Stomach smooth muscle (tissue), 2 donors: ENCODE results near the gene USP12.

Source experiments
- H3K27ac ChIP-seq: one replicate; pipeline ENCODE4 v1.7.0; 2013; ENCODE audit warnings: mild to moderate bottlenecking, low read length, inconsistent platforms
- H3K27me3 ChIP-seq, 2 donors: one replicate each; pipeline ENCODE4 v1.7.0; 2013; ENCODE audit warnings: low read length in 2 of 2; ENCODE audit not compliant: insufficient read depth in 2 of 2, control insufficient read depth in 1 of 2
- H3K36me3 ChIP-seq, 2 donors: one replicate each; pipeline ENCODE4 v1.7.0; 2013; ENCODE audit warnings: low read length in 2 of 2; ENCODE audit not compliant: control insufficient read depth in 2 of 2, insufficient read depth in 2 of 2
- H3K4me1 ChIP-seq: one replicate; pipeline ENCODE4 v1.7.0; 2013; ENCODE audit warnings: low read length; ENCODE audit not compliant: control insufficient read depth, insufficient read depth
- H3K4me3 ChIP-seq, 2 donors: one replicate each; pipeline ENCODE4 v1.7.0; 2013; ENCODE audit warnings: low read length in 2 of 2
- H3K9ac ChIP-seq, 2 donors: one replicate each; pipeline ENCODE4 v1.7.0; 2013; ENCODE audit warnings: low read length in 2 of 2, mild to moderate bottlenecking in 1 of 2
- H3K9me3 ChIP-seq, 2 donors: one replicate each; pipeline ENCODE4 v1.7.0; 2013; ENCODE audit warnings: low read length in 2 of 2; ENCODE audit not compliant: control insufficient read depth in 2 of 2
- donor health status: healthy.
- donor health status: Pancreatic carcinoma.

The USP12 gene

DNA sequence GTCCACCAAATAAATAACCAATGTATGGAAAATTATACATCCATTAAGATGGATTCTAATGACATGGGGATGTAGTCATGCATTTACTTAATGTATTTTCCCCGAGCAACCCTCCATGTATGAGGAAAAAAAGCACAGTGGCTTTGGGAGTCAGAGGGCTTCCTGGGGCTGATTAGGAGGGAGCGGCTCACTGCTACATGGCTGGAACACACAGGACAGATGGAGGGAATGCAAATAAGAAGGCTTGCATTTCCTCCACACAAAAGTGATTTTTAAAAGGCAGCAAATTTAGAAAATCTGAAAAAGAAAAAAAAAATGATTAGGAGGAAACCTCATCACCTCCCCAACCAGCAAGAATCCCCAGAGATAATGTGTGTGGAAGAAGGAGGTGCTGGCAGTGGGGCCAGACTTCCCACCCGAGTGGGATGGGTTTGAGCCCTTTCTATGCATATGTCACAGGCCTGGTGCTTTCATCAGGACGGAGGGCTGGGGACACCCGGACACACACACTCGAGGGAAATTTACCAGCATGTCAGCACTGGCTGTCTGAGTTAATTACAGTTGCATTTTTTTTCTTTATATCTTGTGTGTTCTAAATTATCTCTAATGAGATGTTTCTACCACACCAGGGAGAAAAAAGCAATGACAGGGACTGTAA is 118.9 kb downstream of the USP12 start:
- Histone ChIP-seq H3K9me3 (no peaks in the 10 kb centered on the region), H3K4me3 (no peak overlapping the region), H3K27ac (no peak overlapping the region), H3K27me3 (no peaks in the 10 kb centered on the region), H3K36me3 (peaks cover 0 to 3% of the 10 kb centered on the region in 2 donors), H3K4me1 (peaks cover 9% of the 10 kb centered on the region), H3K9ac (no peak overlapping the region)

GRCh38 chr13:27047081-27047480 is 124.5 kb downstream of the USP12 start:
- H3K27ac ChIP-seq = no peak overlapping the region
- no peak overlapping the region for H3K4me3 ChIP-seq
- no peaks in the 10 kb centered on the region for H3K27me3 ChIP-seq

DNA sequence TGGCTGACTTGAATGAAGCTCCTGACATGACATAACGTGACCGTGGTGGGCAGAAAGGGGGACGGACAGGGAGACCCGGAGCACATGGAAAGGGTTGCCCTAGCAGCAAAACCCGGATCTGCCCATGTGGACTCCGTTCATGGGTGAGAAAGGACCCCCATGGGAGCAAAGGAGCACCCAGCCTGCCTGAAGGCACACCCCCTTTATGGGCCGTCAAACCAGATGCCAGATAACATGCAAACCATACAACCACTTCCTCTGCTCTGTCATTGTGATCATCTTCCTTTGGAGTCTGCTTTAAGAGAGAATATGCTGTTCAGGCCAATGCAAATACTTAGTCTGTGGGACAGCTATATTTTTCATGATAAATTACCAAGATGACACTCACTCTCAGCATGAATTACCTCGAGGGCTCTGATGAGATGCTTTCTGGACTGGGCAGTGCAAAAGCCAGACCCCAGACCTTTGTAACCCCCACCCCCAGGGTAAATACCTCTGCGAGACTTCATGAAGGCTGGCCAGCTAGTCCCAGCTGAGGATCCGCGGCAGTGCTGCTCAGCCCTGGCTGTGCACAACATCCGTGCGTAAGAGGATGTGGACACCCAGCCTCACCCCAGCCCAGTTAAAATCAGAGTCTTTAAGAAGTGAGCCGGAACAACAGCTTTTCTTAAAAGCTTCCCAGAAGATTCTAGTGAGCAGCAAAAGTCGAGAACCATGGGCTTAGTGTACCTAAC is 126.6 kb downstream of the USP12 start:
- peaks cover 21% of the 10 kb centered on the region for H3K4me1 ChIP-seq
- H3K9ac ChIP-seq = no peak overlapping the region
- no peaks in the 10 kb centered on the region for H3K9me3 ChIP-seq
- H3K27ac ChIP-seq = no peak overlapping the region
- H3K4me3 ChIP-seq = no peak overlapping the region
- H3K27me3 ChIP-seq = no peaks in the 10 kb centered on the region
- H3K36me3 ChIP-seq = no peaks in the 10 kb centered on the region

More at GRCh38 chr13:27047081-27047480, 124.5 kb downstream of the USP12 start:
- H3K9me3 ChIP-seq = no peaks in the 10 kb centered on the region
- no peak overlapping the region for H3K9ac ChIP-seq
- peaks cover 0 to 3% of the 10 kb centered on the region in 2 donors for H3K36me3 ChIP-seq
- peaks cover 6% of the 10 kb centered on the region for H3K4me1 ChIP-seq

GRCh38 chr13:27043013-27043412 is 128.6 kb downstream of the USP12 start:
- no peak overlapping the region for H3K27ac ChIP-seq
- no peaks in the 10 kb centered on the region for H3K36me3 ChIP-seq
- H3K9ac ChIP-seq = no peak overlapping the region
- H3K9me3 ChIP-seq = no peaks in the 10 kb centered on the region
- H3K27me3 ChIP-seq = no peaks in the 10 kb centered on the region
- H3K4me3 ChIP-seq = no peak overlapping the region
- H3K4me1 ChIP-seq = peaks cover 36% of the 10 kb centered on the region

DNA sequence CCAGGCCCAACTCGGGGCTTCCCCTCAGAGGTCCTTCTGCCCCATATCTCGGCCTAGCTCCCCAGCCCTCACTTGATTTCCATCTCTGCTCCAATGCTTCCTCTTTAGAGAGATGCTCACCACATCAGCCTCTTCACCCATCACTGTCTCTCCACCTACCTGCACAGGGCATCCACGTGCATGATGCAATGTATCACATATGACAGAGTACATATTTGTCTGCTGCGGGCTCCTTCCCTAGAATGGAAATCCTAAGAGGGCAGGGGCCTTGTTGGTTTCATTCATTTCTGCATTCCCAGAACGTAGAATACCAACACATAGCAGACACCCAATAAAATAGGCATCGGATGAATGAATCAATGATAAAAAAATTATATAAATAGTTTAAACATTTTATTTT is 130.3 kb downstream of the USP12 start:
- Histone ChIP-seq H3K4me1 (peaks cover 53% of the 10 kb centered on the region), H3K4me3 (no peak overlapping the region), H3K9ac (no peak overlapping the region), H3K36me3 (no peaks in the 10 kb centered on the region), H3K27ac (peak overlapping the region; percentile 96), H3K27me3 (no peaks in the 10 kb centered on the region), H3K9me3 (no peaks in the 10 kb centered on the region)

DNA sequence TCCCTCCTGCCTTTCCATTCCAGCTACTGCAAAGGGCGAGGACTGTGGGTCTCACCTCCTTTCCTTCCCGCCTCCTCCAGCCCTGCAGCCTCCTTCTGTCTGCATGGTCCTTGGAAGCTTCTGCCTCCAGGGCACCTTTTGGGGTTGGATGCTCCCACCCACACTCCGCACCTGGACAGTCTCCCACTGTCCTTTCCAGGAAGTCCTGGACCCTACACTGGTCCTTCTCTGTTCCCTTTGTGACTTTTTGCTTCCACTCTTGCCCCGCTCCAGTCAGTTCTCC is 130.8 kb downstream of the USP12 start:
- peak overlapping the region; percentile 96 for H3K27ac ChIP-seq

DNA sequence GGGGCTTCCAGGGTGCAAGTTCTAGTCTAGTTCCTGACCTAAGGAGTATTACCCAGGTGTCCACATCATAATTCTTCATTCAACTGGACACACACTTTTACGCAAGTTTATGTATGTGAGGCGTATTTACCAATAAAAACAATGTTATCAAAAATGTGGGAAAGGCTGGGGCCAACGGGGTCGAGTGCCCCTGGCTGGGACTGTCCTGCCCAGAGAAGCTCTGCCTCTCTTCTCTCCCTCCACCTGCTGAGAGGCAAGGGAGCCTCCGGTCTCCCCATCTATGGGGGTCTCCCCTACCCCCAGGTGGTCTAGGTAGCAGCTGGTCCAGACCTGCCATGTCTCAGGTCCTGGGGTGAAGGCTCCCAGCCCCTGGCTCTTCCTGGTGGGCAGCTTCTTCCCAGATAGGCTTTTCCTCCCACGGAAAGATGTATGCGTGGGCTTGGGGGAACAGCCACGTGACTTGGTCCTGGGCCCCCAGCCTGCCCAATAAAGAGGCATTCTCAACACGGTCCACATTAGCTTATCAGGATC is 132.4 kb downstream of the USP12 start:
- Histone ChIP-seq H3K27me3 (no peaks in the 10 kb centered on the region), H3K4me1 (peaks cover 60% of the 10 kb centered on the region), H3K36me3 (no peaks in the 10 kb centered on the region), H3K9me3 (no peaks in the 10 kb centered on the region), H3K9ac (peak overlapping the region; percentile 63 to 66), H3K4me3 (no peak overlapping the region), H3K27ac (peak overlapping the region; percentile 96)

More for the DNA sequence above, 130.8 kb downstream of the USP12 start:
- no peaks in the 10 kb centered on the region for H3K36me3 ChIP-seq
- no peak overlapping the region for H3K4me3 ChIP-seq
- peaks cover 59% of the 10 kb centered on the region for H3K4me1 ChIP-seq
- no peaks in the 10 kb centered on the region for H3K27me3 ChIP-seq
- no peaks in the 10 kb centered on the region for H3K9me3 ChIP-seq
- H3K9ac ChIP-seq = peak overlapping the region; percentile 63 to 69

DNA sequence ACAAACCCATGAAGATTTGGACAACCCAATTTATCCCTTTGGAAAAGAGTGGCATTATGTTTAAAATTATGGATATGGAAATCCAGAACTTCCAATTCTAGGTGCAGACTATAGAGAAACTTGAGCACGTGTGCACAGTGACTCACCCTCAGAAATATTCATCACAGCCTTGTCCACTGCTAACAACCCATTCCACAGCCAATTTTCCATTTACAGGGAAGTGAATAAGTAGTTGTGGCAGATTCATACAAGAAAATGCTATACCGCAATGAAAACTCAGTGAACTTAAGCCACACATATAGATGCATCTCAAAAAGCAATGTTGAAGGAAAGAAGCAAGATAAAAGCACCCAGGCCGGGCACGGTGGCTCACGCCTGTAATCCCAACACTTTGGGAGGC is 133.3 kb downstream of the USP12 start:
- Histone ChIP-seq H3K9me3 (no peaks in the 10 kb centered on the region), H3K27ac (peak overlapping the region; percentile 96), H3K9ac (no peak overlapping the region), H3K27me3 (no peaks in the 10 kb centered on the region), H3K4me3 (no peak overlapping the region), H3K36me3 (no peaks in the 10 kb centered on the region), H3K4me1 (peaks cover 58% of the 10 kb centered on the region)

DNA sequence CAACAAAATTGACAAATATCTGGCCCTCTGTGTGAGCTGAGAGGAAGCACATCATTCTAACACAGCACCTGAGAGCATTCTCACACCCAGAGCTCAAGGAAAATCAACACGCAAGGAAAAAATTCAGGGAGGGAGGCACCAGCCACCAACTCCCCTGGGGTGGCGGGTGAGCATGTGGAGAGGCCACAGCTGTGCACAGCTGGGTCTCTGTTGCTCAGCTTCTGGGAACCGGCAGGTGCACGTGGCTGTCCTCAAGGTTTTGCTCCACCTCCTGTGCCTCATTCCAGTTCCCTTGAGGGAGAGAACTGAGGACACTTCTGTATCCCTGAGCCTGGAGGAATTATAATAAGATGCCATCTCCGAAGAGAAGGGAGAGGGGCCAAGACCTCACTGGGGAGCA is 134.0 kb downstream of the USP12 start:
- no peaks in the 10 kb centered on the region for H3K27me3 ChIP-seq
- peak overlapping the region; percentile 96 for H3K27ac ChIP-seq
- no peak overlapping the region for H3K9ac ChIP-seq
- H3K4me1 ChIP-seq = peaks cover 54% of the 10 kb centered on the region
- H3K9me3 ChIP-seq = no peaks in the 10 kb centered on the region
- peak overlapping the region in 1 of 2 donors; percentile 33 for H3K4me3 ChIP-seq
- no peaks in the 10 kb centered on the region for H3K36me3 ChIP-seq

DNA sequence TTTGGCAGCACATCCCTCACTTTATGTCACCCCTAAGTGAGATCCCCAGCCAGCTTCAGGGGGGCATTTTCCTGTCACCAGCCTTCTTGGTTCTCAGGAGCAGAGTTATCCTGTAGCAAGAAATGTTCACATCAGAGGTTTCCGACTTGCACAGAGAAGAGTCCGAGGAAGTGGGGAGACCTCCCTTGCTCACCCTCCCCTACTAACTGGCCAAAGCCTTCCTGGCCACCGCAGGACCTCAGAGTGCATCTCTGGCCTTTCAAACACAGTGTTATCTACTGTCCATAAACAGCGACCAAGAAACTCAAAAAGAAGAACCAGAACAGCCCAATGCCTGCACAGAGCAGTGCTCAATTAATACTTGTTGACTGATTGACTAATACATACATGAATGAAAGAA is 134.4 kb downstream of the USP12 start:
- H3K9ac ChIP-seq = no peak overlapping the region
- no peaks in the 10 kb centered on the region for H3K9me3 ChIP-seq
- H3K4me1 ChIP-seq = peaks cover 54% of the 10 kb centered on the region
- peak overlapping the region; percentile 96 for H3K27ac ChIP-seq
- no peaks in the 10 kb centered on the region for H3K27me3 ChIP-seq
- H3K4me3 ChIP-seq = no peak overlapping the region
- H3K36me3 ChIP-seq = no peaks in the 10 kb centered on the region
